HEK293 (cell line): Measurements from ENCODE around the gene CCDC3.

Experiments used
- CTCF ChIA-PET: fragments of 350-600 bp; formaldehyde crosslinking; extraction: SDS; loops from one replicate; lab custom pipeline; 2021; ENCODE audit warnings: antibody characterized with exemption; lab: Yijun Ruan, JAX
- POLR2A ChIA-PET: fragments of 300-600 bp; formaldehyde crosslinking; extraction: SDS; loops from one replicate; lab custom pipeline; 2020; ENCODE audit warnings: antibody characterized with exemption, inconsistent platforms; lab: Yijun Ruan, JAX
- H3K27ac ChIP-seq: fragments of 200-500 bp; sonication (Bioruptor generic); 2 replicates; pipeline ENCODE4 v1.5.1; 2014; ENCODE audit warnings: low read depth, low read length, control low read depth, inconsistent platforms; ENCODE audit errors: extremely low read depth
- H3K36me3 ChIP-seq, 2 experiments: fragments of 200-500 bp in 1 of 2; sonication (Bioruptor generic) in 1 of 2; 1 replicate in 1 of 2; 2 replicates in 1 of 2; pipeline ENCODE4 v1.5.1; 2014 to 2017; ENCODE audit warnings: inconsistent platforms in 2 of 2, low read length in 2 of 2; ENCODE audit not compliant: control insufficient read depth in 2 of 2, insufficient read depth in 1 of 2
- H3K4me1 ChIP-seq: fragments of 200-500 bp; sonication (Bioruptor generic); 2 replicates; pipeline ENCODE4 v1.5.1; 2014; ENCODE audit warnings: mild to moderate bottlenecking, low read length, inconsistent platforms; ENCODE audit not compliant: control insufficient read depth, insufficient read depth
- H3K4me3 ChIP-seq: 2 replicates; pipeline ENCODE4 v1.5.1; 2011; ENCODE audit warnings: low read depth, mild to moderate bottlenecking, control low read depth, low read length, moderate library complexity
- H3K9me3 ChIP-seq: fragments of 200-500 bp; sonication (Bioruptor generic); 2 replicates; pipeline ENCODE4 v1.5.1; 2014; ENCODE audit warnings: low read depth, low read length, inconsistent platforms; ENCODE audit not compliant: control insufficient read depth, insufficient read depth
- CTCF ChIP-seq: fragments of 450-650 bp; formaldehyde crosslinking; IDR thresholded peaks from 2 replicates; pipeline ENCODE4 v1.5.1; 2016; ENCODE audit warnings: missing biosample characterization, missing genetic modification characterization
- GFI1B ChIP-seq: fragments of 450-650 bp; formaldehyde crosslinking; IDR thresholded peaks from 2 replicates; pipeline ENCODE4 v1.5.1; 2016; ENCODE audit warnings: missing biosample characterization, missing genetic modification characterization
- RBAK ChIP-seq: fragments of 450-650 bp; formaldehyde crosslinking; IDR thresholded peaks from 2 replicates; pipeline ENCODE4 v1.5.1; 2016; ENCODE audit warnings: missing biosample characterization, missing genetic modification characterization
- ZNF121 ChIP-seq: fragments of 450-650 bp; formaldehyde crosslinking; IDR thresholded peaks from 2 replicates; pipeline ENCODE4 v1.5.1; 2016; ENCODE audit warnings: missing biosample characterization, missing genetic modification characterization
- ZNF157 ChIP-seq: fragments of 450-650 bp; formaldehyde crosslinking; IDR thresholded peaks from 2 replicates; pipeline ENCODE4 v1.5.1; 2016; ENCODE audit warnings: missing biosample characterization, missing genetic modification characterization
- ZNF513 ChIP-seq: fragments of 450-650 bp; IDR thresholded peaks from 2 replicates; pipeline ENCODE4 v1.5.1; 2018; ENCODE audit warnings: missing biosample characterization, missing genetic modification characterization
- ZNF596 ChIP-seq: fragments of 450-650 bp; IDR thresholded peaks from 2 replicates; pipeline ENCODE4 v1.5.0; 2018; ENCODE audit warnings: missing biosample characterization, mild to moderate bottlenecking, missing genetic modification characterization, moderate library complexity
- ZNF654 ChIP-seq: fragments of 450-650 bp; formaldehyde crosslinking; IDR thresholded peaks from 2 replicates; pipeline ENCODE4 v1.5.1; 2016; ENCODE audit warnings: low read depth, missing biosample characterization, missing genetic modification characterization

CCDC3 gene

GRCh38 chr10:12847361-12847975, 154.0 kb downstream of the CCDC3 start:
- Histone ChIP-seq H3K4me1 (no peaks in the 10 kb centered on the region; the same call in 1 of the 2 replicates), H3K9me3 (no peaks in the 10 kb centered on the region), H3K27ac (no peak overlapping the region), H3K36me3 (no peaks in the 10 kb centered on the region), H3K4me3 (no peak overlapping the region)
- POLR2A ChIA-PET, result interaction anchor here (0.7 kb wide), 1 partner anchor 23 kb away, joined by 3 read pairs; no protein-coding TSS in a partner anchor
- TF ChIP-seq CTCF (tag by site-specific recombination) (peak; percentile 19; the same call in 1 of the 2 replicates), ZNF596 (no peak), ZNF654 (tag by site-specific recombination) (0 out of 2 replicates have a peak, but pooled peaks have one; percentile 6), ZNF157 (tag by site-specific recombination) (no peak)
- CTCF ChIA-PET, result interaction anchor here (0.7 to 2.8 kb wide), 14 partner anchors 8 to 253 kb away, joined by 3 to 16 read pairs (median 3); no protein-coding TSS in a partner anchor

- no peaks in the 10 kb centered on the region; the same call in 1 of the 2 replicates for H3K4me1 ChIP-seq
- CTCF ChIA-PET, result interaction anchor here (0.6 to 2.8 kb wide), 10 partner anchors 9 to 227 kb away, joined by 3 to 16 read pairs (median 3); no protein-coding TSS in a partner anchor
- no peaks in the 10 kb centered on the region for H3K36me3 ChIP-seq
- H3K27ac ChIP-seq, result no peak overlapping the region
- no peaks in the 10 kb centered on the region for H3K9me3 ChIP-seq
- H3K4me3 ChIP-seq, result no peak overlapping the region
- POLR2A ChIA-PET, result no interaction called here
- no peak for TF ChIP-seq GFI1B (tag by site-specific recombination)
- TF ChIP-seq RBAK (tag by site-specific recombination), result no peak
- no peak for TF ChIP-seq ZNF513 (tag by site-specific recombination)
- peak; percentile 71; the same call in 1 of the 2 replicates for TF ChIP-seq ZNF121 (tag by site-specific recombination)
Observed at GRCh38 chr10:12846718-12847117, 154.8 kb downstream of the CCDC3 start.
